Measurements from ENCODE around the gene NRP1. TPM values are rescaled to one million over a fixed set of nuclear protein-coding genes. Genes with fewer than 3 reads are reported as not detected.

Gene NRP1
- total and polyA plus RNA-seq, 4 donors: 18.5 to 188 (median 71.7) TPM

DNA sequence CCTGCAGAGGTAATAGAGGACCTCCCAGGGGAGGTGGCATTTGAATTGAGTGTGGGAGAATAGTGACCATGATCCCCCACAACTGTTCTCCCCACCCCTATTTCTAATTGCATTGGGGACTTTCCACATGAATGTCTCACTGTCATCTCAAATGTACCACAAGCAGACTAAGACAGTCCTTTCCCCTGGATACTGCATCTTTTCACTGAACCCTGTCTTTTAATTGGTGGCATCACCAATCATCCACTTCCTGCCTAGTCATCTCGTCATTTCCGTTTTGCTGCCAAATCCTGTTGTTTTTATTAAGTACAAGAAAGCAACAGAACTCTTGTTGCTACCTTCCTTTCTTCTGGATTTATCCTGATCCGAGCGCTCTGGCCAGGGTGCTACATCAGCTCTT, 120.3 kb downstream of the NRP1 start:
- TF ChIP-seq, protein P1, sequence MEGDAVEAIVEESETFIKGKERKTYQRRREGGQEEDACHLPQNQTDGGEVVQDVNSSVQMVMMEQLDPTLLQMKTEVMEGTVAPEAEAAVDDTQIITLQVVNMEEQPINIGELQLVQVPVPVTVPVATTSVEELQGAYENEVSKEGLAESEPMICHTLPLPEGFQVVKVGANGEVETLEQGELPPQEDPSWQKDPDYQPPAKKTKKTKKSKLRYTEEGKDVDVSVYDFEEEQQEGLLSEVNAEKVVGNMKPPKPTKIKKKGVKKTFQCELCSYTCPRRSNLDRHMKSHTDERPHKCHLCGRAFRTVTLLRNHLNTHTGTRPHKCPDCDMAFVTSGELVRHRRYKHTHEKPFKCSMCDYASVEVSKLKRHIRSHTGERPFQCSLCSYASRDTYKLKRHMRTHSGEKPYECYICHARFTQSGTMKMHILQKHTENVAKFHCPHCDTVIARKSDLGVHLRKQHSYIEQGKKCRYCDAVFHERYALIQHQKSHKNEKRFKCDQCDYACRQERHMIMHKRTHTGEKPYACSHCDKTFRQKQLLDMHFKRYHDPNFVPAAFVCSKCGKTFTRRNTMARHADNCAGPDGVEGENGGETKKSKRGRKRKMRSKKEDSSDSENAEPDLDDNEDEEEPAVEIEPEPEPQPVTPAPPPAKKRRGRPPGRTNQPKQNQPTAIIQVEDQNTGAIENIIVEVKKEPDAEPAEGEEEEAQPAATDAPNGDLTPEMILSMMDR (IDR thresholded peaks at IDR 0.05; ENCODE audit: control extremely low read depth, extremely low read depth): no peak
- Histone ChIP-seq H3K4me3 (no peak overlapping the region), H3K27me3 (ENCODE audit: control insufficient read depth in 3 of 3, insufficient read depth in 3 of 3, low read length in 2 of 3) (no peaks in the 10 kb centered on the region), H3K36me3 (ENCODE audit: control insufficient read depth in 4 of 4, insufficient read depth in 4 of 4, low read length in 4 of 4) (peaks cover 15 to 66% (median 27%) of the 10 kb centered on the region in 4 donors), H3K9ac (ENCODE audit: insufficient read depth in 1 of 2, low read length in 2 of 2) (no peak overlapping the region), H3K27ac (ENCODE audit: low read depth in 1 of 2, low read length in 1 of 2) (peak overlapping the region in 1 of 2 donors; percentile 93), H3K9me3 (ENCODE audit: control insufficient read depth in 4 of 4, insufficient read depth in 3 of 4, low read length in 3 of 4) (no peaks in the 10 kb centered on the region), H3K4me1 (ENCODE audit: control insufficient read depth in 5 of 5, insufficient read depth in 5 of 5, low read length in 5 of 5) (peaks cover 2 to 18% (median 10%) of the 10 kb centered on the region in 5 donors)
- WGBS, 2 donors: 80 to 88% methylated on average over 4 of the region's 4 CpGs
- no peak for ATAC-seq (ENCODE audit: insufficient read depth, low FRiP score)
- no peak for DNase-seq

DNA sequence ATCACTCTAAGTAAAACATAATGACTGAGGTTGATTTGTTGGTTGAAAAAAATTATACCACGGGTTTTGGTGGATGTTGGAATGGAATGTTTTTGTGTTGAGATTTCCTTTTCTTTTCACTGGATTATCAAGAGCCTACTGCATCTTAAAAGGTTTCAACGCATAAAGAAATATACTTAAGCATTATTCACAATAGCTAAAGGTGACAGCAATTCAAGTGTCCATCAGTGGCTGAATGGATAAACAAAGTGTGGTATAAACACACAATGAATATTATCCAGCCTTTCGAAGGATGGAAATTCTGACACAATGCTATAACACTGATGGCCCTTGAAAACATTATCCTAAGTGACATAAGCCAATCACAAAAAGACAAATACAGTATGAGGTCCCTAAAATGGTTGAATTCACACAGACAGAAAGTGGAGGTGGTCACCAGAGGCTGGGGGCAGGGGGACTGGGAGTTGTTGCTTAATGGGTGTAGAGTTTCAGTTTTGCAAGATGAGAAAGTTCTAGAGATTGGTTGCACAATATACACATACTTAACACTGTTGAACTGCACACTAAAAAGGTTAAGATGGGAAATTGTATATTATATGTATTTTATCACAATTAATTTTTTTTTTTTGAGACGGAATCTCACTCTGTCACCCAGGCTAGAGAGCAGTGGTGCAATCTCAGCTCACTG, 122.3 kb downstream of the NRP1 start:
- peaks cover 2 to 18% (median 10%) of the 10 kb centered on the region in 5 donors for H3K4me1 ChIP-seq (ENCODE audit: control insufficient read depth in 5 of 5, insufficient read depth in 5 of 5, low read length in 5 of 5)
- WGBS, 2 donors: 55 to 80% methylated on average over 4 of the region's 4 CpGs
- TF ChIP-seq, protein P1 (IDR thresholded peaks at IDR 0.05; ENCODE audit: control extremely low read depth, extremely low read depth): no peak
- no peak overlapping the region for H3K9ac ChIP-seq (ENCODE audit: insufficient read depth in 1 of 2, low read length in 2 of 2)
- DNase-seq (peak in 1 of 3 donors; percentile 56), ATAC-seq (ENCODE audit: insufficient read depth, low FRiP score) (no peak)
- peak overlapping the region in 1 of 2 donors; percentile 79 for H3K27ac ChIP-seq (ENCODE audit: low read depth in 1 of 2, low read length in 1 of 2)
- no peak overlapping the region for H3K4me3 ChIP-seq
- no peaks in the 10 kb centered on the region for H3K9me3 ChIP-seq (ENCODE audit: control insufficient read depth in 4 of 4, insufficient read depth in 3 of 4, low read length in 3 of 4)
- H3K36me3 ChIP-seq (ENCODE audit: control insufficient read depth in 4 of 4, insufficient read depth in 4 of 4, low read length in 4 of 4): peaks cover 10 to 56% (median 30%) of the 10 kb centered on the region in 4 donors
- no peaks in the 10 kb centered on the region for H3K27me3 ChIP-seq (ENCODE audit: control insufficient read depth in 3 of 3, insufficient read depth in 3 of 3, low read length in 2 of 3)

DNA sequence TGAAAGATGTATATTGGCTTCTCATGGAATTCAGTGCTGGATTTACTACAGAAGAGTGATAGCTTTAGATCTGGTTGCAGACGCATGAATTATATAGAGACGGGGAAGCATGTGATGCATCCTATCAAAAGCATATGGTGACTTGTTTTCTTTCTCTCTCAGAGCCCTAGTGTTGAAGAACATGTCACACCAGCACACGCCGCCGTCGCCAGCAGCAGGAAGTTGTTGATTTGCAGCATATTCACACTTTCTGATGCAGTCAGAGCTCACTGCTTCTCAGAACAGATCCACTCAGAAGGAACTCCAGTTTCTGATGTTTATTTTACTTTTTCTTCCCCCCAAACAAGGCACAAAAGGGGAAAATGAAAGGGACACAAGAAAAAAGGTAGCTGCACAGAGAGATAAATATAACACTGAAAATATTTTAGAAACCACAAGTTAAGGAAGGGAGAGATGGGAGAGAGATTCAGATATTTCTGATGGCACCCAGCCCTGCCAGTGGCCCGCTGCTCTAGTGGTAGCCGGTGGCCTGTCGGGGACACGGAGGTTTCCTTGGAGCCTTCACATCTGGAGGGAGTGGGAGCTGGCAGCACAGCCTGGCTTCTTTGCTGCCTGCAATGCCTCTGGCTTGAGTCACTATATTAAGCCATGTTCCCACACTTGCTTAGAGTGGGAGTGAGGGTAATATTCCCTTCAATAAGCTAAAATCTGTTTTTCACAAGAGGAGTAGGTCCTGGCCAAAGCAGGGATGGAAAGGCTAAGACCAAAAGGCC, 123.2 kb downstream of the NRP1 start:
- Histone ChIP-seq H3K4me3 (no peak overlapping the region), H3K27ac (ENCODE audit: low read depth in 1 of 2, low read length in 1 of 2) (peak overlapping the region; percentile 75 to 79), H3K36me3 (ENCODE audit: control insufficient read depth in 4 of 4, insufficient read depth in 4 of 4, low read length in 4 of 4) (peaks cover 14 to 56% (median 27%) of the 10 kb centered on the region in 4 donors), H3K27me3 (ENCODE audit: control insufficient read depth in 3 of 3, insufficient read depth in 3 of 3, low read length in 2 of 3) (no peaks in the 10 kb centered on the region), H3K4me1 (ENCODE audit: control insufficient read depth in 5 of 5, insufficient read depth in 5 of 5, low read length in 5 of 5) (peaks cover 2 to 18% (median 10%) of the 10 kb centered on the region in 5 donors), H3K9ac (ENCODE audit: insufficient read depth in 1 of 2, low read length in 2 of 2) (peak overlapping the region in 1 of 2 donors; percentile 8), H3K9me3 (ENCODE audit: control insufficient read depth in 4 of 4, insufficient read depth in 3 of 4, low read length in 3 of 4) (no peaks in the 10 kb centered on the region)
- DNase-seq: peak; percentile 73 to 87 (median 82)
- peak; percentile 37 for ATAC-seq (ENCODE audit: insufficient read depth, low FRiP score)
- 50 to 52% methylated on average over 10 of the region's 10 CpGs for WGBS, 2 donors
- TF ChIP-seq, protein P1 (IDR thresholded peaks at IDR 0.05; ENCODE audit: control extremely low read depth, extremely low read depth): no peak

Data from lung (tissue), 12 donors.